HG03378 (cell line): Measurements from ENCODE around the gene CNOT4.
"Not testable (repeated sequence)": the region's sequence is repeated elsewhere in the genome, so short reads cannot be mapped to it uniquely, and the experiment has no call there.

Source experiments
- ATAC-seq: cut with Tn5 transposase; IDR thresholded peaks from one replicate; pipeline ENCODE4 v1.9.1; 2021; ENCODE audit warnings: mild to moderate bottlenecking, moderate library complexity; ENCODE audit not compliant: unreplicated experiment

The CNOT4 gene

GRCh38 chr7:135517060-135517459 is 7.2 kb upstream of the CNOT4 start:
- no peak for ATAC-seq

GRCh38 chr7:135514856-135515255 is 5.0 kb upstream of the CNOT4 start:
- no peak for ATAC-seq

- ATAC-seq: peak; percentile 57
Observed at GRCh38 chr7:135512135-135512887, 2.4 kb upstream of the CNOT4 start.

- ATAC-seq: no peak
Observed at GRCh38 chr7:135510592-135511183, 786 bp upstream of the CNOT4 start.

- ATAC-seq: no peak
Observed at GRCh38 chr7:135509589-135509838, 388 bp downstream of the CNOT4 start.

- ATAC-seq: peak; percentile 39
Observed at GRCh38 chr7:135508883-135509588, 866 bp downstream of the CNOT4 start.

- no peak for ATAC-seq
Observed at GRCh38 chr7:135501402-135501801, 8.5 kb downstream of the CNOT4 start.

- ATAC-seq: no peak
Observed at GRCh38 chr7:135499818-135500217, 10.1 kb downstream of the CNOT4 start.

- not testable (repeated sequence) for ATAC-seq
Observed at GRCh38 chr7:135497161-135497560, 12.7 kb downstream of the CNOT4 start.

GRCh38 chr7:135493362-135493761 is 16.5 kb downstream of the CNOT4 start:
- ATAC-seq: no peak

GRCh38 chr7:135492151-135492550 is 17.8 kb downstream of the CNOT4 start:
- no peak for ATAC-seq

GRCh38 chr7:135490783-135491182 is 19.1 kb downstream of the CNOT4 start:
- no peak for ATAC-seq

GRCh38 chr7:135489791-135490190 is 20.1 kb downstream of the CNOT4 start:
- ATAC-seq: no peak

GRCh38 chr7:135486261-135486920 is 23.5 kb downstream of the CNOT4 start:
- ATAC-seq: no peak

GRCh38 chr7:135481598-135481979 is 28.3 kb downstream of the CNOT4 start:
- ATAC-seq: no peak

GRCh38 chr7:135480966-135481597 is 28.8 kb downstream of the CNOT4 start:
- ATAC-seq: no peak

- no peak for ATAC-seq
Observed at GRCh38 chr7:135475521-135475920, 34.4 kb downstream of the CNOT4 start.

GRCh38 chr7:135469705-135470104 is 40.2 kb downstream of the CNOT4 start:
- not testable (repeated sequence) for ATAC-seq

- ATAC-seq: peak; percentile 50
Observed at GRCh38 chr7:135467207-135467711, 42.6 kb downstream of the CNOT4 start.

- ATAC-seq: peak; percentile 26
Observed at GRCh38 chr7:135466442-135467206, 43.3 kb downstream of the CNOT4 start.
